Measurements from ENCODE around the gene RASSF4.

The RASSF4 gene

DNA sequence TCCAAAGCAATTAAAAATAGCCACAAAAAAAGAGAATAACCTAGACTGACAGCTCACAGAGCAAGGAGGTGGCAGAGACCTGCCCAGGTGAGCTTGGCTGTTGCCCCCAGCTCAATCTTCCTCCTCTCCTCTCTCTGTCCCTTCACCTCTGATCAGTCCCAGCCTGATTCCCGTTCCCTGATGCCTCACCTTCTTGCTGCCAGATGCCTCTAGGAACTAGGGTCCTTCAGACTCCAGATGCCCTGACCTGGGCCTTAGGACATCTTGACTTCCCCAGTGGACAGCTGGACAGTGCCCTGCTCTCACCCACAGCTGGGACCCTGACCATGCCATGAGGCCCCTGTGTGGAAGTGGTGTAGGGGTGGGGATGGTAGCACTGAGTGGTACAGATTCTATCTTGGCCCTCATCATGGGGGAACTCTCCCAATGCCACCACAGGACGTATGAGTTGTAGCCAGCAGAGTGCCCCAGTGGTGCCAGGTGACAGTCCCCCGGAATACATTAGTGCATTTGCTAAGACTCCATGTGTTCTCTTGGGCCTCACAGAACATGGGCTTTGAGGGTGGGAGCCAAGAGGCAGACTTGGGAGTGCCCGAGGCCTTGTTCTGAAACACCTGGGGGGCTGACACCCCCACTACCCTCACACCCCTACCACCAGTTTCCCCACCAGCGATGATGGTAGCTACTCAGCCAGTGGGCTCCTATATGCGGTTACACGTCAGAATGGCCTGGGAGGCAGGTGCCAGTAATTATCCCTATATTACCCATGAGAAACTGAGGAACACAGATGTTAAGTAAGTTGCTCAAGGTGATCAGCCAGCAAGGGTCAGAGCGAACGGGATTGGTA lies 17.0 kb downstream of the RASSF4 start:
- DNase-seq = no peak

DNA sequence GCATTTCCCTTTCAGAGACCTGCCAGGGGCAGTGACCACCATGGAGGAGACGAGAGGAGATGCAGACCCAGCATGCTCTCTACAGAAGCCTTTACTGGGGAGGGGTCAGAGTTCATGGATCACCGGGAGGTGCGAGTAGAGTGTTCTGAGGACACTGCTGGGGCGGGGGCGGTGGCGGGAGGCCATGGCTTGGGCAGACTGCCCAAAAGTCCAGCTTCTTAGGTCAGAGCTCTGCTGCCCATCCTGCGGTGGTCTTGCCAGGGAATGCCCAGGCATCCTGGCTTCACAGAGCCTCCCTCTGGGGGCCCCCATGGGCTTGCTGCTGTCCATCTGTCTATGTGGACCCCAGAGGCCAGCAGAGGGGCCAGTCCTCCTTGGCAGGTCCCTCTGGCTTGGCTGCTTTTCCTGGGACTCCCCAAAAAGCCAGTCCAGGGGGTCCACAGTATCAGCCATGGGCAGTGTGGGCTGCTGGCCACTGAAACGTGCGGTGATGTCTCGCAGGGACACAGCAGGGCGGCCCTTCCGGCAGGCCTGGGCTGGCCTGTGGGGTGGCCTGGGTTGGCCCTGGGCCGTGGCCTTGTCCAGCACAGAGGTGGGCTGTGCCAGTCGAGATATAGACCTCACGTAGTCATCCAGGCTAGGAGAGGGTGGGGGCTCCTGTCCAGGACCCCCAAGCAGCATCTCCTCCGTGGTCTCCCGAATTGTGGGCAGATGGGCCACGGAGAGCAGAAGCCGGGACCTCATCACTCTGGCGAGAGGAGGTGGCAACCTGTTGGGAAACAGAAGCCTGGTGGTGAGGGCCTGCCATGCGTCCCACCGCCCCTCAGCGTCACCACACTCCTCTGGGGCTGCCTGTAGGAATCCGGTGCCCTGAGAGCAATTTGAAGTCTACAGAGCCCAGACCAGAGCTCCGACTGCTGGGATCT lies 17.9 kb downstream of the RASSF4 start:
- no peak for DNase-seq

DNA sequence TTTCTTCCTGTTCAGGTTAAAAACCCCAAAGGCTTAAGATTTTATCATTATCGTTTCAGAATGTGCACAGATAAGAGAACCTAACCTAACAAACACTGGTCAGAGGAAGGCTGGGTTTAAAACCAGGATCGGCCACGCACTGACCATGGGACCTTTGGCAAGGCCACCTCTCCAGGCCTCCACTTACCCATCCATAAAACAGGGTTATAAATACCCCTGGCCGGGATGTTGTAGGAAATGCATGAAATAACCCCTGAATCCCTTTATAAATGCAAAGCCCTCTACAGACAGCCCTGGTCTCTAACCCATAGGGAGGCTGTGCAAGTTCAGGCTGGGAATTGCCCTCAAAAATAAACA lies 18.6 kb downstream of the RASSF4 start:
- DNase-seq = no peak

DNA sequence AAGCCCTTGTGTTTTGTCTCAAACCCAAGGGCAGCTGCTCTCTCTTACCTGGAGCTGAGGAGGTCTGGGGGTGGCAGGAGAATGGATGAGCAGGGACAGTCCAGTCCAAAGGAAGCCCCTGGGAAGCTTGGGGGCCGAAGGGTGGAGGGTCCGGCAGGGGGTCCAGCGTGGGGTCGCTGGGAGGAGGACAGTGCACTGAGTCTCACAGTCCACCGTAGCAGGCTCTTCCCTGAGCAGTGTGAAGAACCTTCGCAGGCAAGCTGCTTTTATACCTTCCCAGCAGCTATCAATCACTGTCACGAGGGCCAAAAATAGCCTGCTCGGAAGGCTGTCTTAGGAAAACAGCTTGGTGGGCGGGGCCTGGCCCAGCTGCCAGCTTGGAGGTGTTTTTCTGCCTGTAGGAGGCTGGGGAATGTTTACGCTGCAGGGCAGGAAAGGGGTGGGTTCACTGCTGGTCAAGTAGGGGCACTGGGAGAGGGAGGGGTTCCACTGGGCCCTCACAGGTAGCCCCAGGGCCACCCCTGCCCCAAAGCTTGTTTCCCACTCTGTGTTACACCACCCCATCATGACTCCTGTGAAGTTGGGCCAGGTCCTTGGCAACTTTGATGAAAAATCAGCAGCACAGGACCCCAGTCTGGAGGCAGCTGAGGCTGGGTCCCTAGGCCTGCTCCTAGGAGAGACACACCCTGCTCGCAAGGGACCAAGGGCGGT lies 19.1 kb downstream of the RASSF4 start, which contains the start of gene DEPP1:
TSS of gene DEPP1 (minus strand) at position 240 of the 711 bp plus-strand sequence. CDS start 779 bp downstream, outside the sequence.
- peak; percentile 29 to 72 for DNase-seq

DNA sequence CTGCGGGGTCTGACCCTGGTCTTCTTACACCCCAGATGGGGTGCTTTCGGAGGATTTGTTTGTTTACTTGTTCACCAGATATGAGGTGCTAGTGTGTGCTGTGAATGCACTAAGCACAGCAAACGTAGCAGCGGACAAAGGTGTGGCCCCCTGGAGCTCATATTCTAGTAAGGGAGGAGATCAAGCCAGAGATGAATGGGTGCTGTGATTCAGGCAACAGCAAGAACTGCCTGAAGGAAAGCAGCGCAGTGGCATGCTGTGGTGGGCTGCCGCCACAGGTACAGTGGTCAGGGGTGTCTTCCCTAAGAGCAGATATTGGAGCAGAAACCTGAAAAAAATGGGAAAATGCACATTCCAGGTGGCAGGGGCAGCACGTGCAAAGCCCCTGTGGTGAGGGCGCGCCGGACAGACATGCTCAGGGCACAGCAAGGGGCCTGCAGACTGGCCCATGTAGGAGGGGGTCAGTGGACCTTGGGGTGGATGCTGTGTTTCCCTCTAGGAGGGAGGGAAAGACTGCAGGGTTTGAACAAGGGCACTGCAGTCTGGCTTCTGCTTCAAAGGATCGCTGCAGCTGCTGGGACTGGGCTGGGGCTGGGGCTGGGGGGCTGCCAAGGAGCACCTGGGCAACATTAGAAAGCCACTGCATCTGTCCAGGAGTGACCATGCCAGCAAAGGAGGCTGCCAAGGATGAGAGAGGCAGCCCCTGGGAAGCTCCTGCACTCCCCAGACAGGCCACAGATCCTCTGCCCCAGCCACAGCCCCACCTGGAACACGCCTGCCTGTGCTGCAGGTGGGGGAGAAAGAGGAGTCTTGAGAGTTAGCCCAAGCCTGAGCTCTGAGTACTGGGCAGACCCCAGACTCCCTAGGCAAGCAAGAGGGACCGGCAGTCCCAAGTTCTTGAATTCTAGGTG lies 19.9 kb downstream of the RASSF4 start:
- no peak for DNase-seq

DNA sequence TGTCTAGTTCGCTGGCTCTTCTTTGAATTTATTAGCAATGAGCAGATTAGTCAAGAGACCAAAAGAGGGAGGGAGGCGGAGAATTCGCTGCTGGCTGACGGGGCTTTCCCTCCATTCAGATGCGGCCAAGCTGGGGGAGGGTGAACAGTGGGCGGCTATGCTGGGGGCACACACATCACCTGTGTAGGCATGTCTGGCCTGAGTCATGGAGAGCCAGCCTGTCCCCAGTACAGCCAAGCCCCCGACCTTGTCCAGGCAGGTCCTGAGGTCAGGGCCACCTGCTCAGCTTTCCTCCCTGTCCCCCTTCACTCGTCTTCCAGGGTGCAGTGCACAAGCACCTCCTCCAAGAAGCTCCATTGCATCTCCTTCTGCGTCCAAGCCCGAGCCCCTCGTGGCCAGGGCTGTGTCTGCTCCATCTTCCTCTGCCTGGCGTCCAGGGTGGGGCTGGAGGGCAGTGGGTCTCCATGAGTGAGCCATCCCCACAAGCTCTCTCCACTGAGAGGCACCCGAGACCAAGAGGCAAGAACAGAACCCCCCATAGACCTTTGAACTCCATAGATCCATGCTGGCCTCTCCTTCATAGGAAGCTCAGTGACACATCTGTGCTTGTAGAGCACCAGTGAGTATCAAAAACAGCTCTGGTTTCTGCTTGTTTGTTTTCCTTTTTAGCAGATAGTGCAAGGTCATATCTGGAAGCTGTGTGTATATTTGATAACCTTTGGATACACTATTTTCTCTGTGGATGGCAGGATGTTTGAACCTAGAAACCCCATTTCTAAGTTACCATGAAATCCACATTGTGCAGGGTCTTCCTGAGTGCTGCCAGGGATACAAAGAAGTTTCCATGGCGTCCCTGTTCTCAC lies 20.9 kb downstream of the RASSF4 start:
- DNase-seq = no peak

DNA sequence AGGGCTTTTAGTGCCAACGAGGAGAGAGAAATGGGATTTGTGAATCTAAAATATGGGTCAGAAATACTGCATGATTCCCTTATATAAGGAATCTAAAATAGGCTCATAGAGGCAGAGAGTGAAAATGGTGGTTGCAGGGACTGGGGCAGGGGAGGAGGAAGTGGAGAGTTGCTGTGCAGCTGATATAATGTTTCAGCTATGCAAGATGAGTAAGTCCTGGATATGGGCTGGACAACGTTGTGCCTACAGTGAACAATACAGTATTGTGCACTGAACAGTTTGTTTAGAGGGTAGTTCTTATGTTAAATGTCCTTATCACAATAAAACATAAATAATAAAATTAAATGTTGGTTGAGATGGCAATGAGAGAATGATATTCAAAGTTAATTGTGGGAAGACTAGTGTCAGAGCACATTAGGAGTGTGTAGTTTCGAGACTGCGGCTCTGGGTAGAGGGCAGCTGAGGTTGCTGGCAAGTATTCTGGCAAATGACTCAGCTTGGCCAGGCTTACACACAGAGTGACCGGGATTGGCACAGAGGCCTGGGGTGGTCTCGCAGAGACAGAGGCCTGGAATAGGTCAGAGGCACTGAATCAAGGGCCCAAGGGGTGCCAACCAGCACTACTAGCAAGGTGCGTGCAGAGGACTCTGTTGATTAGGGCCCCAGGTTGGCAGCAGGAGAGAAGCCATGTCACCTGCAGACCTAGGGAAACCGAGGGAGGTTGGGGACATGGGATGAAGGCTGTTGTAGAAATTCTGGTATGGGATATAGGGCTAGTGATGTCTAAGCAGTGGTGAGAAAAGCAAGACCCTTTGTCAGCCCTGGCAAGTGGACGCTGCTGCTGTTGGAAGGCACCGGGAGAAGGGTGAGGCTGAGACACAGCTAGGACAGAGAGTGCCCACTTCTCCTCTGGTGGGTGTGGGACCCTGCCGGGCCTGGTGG lies 21.8 kb downstream of the RASSF4 start:
- DNase-seq = peak; percentile 28 to 85

DNA sequence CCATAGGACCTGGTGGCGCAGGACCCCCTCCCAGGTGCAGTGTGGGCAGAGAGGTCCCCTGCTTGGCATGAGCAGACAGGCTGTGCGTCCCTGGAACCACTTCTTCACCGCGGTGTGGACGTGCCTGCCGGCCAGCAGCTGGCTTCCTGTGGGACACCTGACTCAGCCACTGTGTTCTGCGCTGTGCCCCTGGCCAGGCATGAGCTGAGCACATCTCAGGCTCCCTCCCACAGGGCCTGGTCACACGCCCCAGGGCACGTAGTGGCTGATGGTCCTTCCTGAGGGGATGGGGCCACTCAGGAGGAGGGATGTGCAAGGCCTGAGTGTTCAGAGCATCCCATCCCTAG lies 22.5 kb downstream of the RASSF4 start:
- DNase-seq = no peak

DNA sequence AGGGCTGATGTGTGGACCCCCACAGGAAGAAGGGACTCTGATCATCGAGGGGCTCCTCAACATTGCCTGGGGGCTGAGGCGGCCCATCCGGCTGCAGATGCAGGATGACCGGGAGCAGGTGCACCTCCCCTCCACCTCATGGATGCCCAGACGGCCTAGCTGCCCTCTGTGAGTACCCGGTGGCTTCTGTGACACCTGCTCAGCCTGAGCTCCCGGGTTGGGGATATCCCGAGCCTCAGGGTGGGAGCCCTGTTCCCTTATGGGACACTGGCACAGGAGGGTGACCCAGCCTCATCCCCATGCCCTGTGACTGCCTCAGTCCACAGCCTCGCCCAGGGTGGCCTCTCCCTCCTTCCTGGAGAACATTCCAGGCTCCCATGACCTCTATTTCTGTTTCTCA lies 22.9 kb downstream of the RASSF4 start:
- no peak for DNase-seq

DNA sequence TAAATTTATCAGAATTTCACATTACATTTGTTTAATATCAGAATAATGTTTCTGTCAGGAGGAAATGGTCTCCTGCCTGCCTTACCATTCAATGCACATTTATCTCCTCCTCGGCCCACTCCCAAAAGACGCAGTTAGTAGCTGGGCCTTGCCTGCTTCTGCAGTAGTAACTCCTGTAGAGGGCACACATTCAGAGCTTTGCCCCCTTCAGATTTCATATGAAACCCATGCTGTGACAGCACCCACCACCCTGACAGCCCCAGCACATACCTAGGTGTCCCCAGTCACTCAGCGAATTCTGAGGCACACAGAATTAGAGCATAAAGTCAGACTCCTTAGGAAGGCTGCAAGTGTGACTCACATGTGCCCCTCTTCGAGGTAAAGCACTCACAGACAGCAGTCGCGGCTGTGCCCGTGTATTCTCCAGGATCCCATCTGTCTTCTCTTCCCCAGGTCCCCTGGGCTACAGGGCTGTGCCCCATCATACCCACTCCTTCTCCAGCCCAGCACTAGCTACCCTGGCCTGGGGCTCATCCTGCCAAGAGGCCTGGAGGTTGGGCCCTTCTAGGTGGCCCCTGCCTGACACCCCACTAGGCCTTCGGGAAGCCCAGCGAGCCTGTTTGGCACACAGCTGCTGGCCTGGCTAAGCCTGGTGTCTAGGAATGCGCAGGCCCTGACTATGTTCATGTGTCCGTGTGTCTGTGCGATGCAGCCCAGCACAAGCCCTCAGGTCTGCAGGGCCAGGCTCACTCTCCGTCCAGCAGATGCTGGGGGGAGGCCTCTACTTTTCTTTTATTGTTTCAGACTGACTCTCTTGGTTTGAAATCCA lies 23.7 kb downstream of the RASSF4 start:
- DNase-seq = no peak

DNA sequence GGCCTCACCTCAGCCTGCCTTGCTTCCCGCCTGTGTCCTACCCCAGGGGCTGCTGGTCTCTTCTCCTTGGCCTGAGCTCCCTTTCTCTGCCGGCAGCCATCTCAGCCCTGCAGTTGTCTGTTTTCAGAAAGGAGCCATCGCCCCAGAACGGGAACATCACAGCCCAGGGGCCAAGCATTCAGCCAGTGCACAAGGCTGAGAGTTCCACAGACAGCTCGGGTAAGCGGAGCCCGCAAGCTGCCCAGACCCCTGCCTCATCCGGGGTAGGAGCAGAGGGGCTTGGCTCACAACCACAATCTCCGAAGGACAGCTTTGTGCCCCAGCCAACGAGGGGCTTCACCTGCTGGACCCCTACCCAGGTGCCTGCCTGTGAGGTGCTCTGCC lies 24.3 kb downstream of the RASSF4 start:
- DNase-seq = no peak

DNA sequence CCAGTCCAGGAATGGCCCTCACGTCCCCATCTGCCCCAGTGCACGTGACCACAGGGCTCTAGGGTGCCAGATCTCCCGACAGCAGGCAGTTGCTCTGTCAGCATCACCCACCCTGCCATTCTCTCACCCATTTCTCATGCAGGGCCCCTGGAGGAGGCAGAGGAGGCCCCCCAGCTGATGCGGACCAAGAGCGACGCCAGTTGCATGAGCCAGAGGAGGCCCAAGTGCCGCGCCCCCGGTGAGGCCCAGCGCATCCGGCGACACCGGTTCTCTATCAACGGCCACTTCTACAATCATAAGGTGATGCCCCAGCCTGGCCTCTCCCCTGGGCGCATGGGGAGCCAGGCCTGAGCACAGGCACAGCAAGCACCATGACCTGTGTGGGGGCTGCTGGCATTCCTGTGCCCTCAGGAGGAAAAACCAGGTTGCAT lies 25.1 kb downstream of the RASSF4 start:
- DNase-seq = no peak

DNA sequence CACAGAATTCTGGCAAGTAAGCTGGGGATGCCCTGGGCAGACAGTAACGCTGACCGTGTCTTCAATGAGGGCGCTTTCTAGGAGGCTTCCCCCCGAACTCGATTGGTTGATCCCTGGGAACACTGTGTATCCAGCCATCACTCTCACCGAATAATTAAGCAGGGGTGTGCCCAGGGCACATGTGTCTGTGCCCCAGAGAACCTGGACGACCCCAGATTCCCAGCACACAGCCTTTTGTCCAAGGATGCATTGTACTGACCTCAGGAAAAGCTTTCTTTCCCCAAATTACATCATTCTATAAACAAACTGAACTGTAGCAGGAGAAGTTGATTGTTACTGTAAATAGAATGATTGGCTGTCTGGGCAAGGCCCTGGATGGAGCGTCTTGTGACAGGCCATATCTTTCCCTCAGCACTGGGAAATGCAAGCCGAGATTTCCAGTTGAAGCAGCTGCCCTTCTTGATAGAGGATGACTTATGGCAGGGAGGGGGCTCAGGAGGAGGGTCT lies 25.6 kb downstream of the RASSF4 start:
- DNase-seq = no peak

DNA sequence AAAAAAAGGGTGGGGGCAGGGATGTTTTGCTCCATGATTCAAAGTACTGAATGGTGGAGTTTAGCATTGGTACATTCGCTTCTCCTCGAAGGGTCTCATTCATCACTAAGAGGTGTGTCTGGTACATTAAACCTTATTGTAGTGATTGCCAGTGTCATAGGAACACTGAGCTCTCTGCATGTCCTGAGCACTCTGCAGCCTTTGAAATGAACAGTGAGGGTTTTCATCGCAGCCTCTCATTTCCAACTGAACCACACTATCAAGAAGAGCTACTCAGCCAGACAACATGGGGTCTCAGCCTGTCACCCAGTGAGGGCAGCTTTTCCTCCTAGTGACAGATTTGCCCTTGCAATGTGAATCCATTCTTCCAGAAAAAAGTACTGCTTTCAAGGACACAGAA lies 26.6 kb downstream of the RASSF4 start:
- DNase-seq = no peak

DNA sequence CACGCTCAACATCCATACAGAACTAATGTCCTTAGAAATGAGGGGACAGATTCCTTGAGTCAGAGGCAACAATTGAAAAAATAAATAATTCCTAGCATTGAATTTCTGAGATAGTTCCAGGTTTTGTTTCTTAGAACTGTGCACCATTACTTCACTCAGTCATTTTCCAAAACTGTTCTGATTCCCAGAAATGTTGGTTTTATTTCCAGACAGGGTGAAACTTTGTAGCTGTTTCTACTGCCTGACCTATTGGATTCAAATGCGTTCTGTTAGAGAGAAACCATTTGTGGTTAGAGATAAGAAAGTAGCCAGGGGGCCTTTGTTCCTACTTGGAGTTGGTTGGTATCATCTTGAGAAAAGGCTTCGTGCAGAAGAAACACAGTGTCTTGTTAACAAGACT lies 27.1 kb downstream of the RASSF4 start:
- DNase-seq = no peak

DNA sequence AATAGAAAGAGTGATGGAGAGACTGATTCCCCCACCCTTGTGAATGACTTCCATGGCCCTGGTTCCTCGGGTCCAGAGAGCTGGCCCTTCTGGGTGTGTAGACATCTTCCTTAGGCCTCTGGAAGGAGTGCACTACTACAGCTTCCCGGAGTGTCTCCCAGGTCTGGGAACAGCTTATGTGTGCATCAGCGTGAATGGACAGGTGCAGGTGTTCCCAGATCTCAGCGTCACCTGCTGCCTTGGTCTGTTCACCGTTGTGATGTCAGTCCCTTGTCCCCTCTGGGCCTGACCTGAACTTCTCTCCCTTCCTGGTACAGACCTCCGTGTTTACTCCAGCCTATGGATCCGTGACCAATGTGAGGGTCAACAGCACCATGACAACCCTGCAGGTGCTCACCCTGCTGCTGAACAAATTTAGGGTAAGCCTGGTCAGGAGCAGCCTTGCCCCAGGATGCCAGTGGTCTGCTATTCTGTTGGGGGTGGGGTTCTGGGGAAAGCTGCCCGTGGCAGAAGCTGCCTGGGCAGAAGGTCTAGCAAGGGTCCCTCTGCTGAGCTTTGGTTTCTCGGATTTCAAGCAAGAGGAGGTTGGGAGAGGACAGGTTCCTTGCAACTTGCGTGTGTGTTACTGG lies 29.5 kb downstream of the RASSF4 start:
- no peak for DNase-seq

DNA sequence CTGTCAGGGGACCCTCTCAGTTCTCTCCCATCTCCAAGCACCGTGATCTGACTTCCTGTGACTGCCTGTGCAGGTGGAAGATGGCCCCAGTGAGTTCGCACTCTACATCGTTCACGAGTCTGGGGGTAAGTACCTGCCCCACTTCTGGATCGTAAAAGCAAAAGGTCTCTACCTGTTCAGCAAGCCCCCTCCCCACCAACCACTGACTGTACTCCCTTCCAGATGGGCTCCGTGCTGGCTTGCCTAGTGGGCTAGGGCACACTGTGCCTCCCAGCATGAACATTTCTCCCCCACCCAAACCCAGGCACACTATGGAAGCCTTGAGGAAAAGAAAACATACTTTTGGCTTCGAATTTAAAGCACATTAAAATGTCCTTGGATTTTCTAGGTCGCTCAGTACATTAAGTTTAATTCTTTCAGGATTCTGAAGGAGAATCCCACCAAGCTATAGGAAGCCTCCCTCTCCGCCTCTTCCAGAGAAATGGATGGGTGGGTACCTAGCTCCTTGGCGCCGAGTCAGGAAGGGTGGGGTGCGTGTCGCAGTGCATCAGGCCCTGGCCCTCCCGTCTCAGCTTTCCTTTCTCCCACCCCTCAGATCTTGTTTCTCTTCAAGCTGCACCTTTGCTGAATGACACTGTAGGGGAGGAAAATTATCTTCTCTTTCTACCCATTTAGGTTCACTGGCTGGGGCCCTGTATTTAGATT lies 30.1 kb downstream of the RASSF4 start:
- DNase-seq = no peak

DNA sequence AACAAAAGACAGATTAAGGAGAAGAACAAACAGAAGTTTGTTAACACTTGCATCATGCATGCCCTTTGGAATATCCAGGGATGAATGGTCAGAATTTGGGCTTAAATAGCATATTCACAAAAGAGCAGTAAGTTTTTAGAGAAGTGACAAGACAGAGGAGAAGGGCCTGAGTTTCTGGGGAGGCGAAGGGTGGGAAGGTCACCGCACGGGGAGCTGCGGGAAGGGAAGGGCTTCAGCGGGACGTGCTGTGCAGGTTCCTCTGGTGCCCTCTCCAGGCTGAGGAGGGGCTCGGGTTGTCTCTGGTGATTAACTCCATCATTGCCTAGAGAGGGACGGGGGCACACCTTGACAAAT lies 30.7 kb downstream of the RASSF4 start:
- DNase-seq = no peak

Measured in SW 1271 (cell line).